Mesenchymal stem cell (in vitro differentiated cells and primary cell): Measurements from ENCODE around the gene PARD3B.

Source experiments
- DNase-seq: peaks from one replicate; pipeline ENCODE4 v3.0.0-alpha.2; 2013
- H2AFZ ChIP-seq: one replicate; pipeline ENCODE4 v1.6.1; 2013; ENCODE audit warnings: low read depth, mild to moderate bottlenecking, control low read depth, inconsistent platforms, low read length, moderate library complexity
- H2AK5ac ChIP-seq: 2 replicates; pipeline ENCODE4 v1.6.1; 2013; ENCODE audit warnings: low read length, moderate library complexity, mild to moderate bottlenecking, inconsistent platforms; ENCODE audit not compliant: severe bottlenecking
- H2BK120ac ChIP-seq: one replicate; pipeline ENCODE4 v1.6.1; 2013; ENCODE audit warnings: low read depth, mild to moderate bottlenecking, inconsistent platforms, low read length, moderate library complexity
- H2BK12ac ChIP-seq, 2 experiments: one replicate each; pipeline ENCODE4 v1.6.1; 2013; ENCODE audit warnings: inconsistent platforms in 2 of 2, low read length in 2 of 2, mild to moderate bottlenecking in 2 of 2, moderate library complexity in 2 of 2, control low read depth in 1 of 2
- H2BK15ac ChIP-seq: one replicate; pipeline ENCODE4 v1.6.1; 2013; ENCODE audit warnings: mild to moderate bottlenecking, low read depth, inconsistent platforms; ENCODE audit not compliant: poor library complexity, severe bottlenecking
- H2BK5ac ChIP-seq: 2 replicates; pipeline ENCODE4 v1.6.1; 2013; ENCODE audit warnings: low read depth, mild to moderate bottlenecking, low read length, control low read depth, inconsistent platforms; ENCODE audit not compliant: poor library complexity, severe bottlenecking
- H3K14ac ChIP-seq, 2 experiments: one replicate each; pipeline ENCODE4 v1.6.1; 2013; ENCODE audit warnings: inconsistent platforms in 2 of 2, low read length in 2 of 2, control low read depth in 1 of 2, mild to moderate bottlenecking in 1 of 2, moderate library complexity in 1 of 2
- H3K18ac ChIP-seq, 2 experiments: one replicate each; pipeline ENCODE4 v1.6.1; 2013; ENCODE audit warnings: inconsistent platforms in 2 of 2, low read length in 2 of 2, control low read depth in 1 of 2, low read depth in 1 of 2, mild to moderate bottlenecking in 1 of 2
- H3K23ac ChIP-seq, 2 experiments: one replicate each; pipeline ENCODE4 v1.6.1; 2013; ENCODE audit warnings: inconsistent platforms in 2 of 2, low read length in 2 of 2, mild to moderate bottlenecking in 2 of 2, moderate library complexity in 2 of 2, control low read depth in 1 of 2
- H3K27ac ChIP-seq: 2 replicates; pipeline ENCODE4 v1.5.1; 2013; ENCODE audit warnings: mild to moderate bottlenecking, moderate library complexity, low read length, control low read depth, inconsistent platforms; ENCODE audit not compliant: poor library complexity, severe bottlenecking
- H3K27me3 ChIP-seq, 2 experiments: 2 replicates each; pipeline versions ENCODE4 v1.6.1 to v1.7.0; 2013; ENCODE audit warnings: low read length in 2 of 2, mild to moderate bottlenecking in 2 of 2, moderate library complexity in 2 of 2, control low read depth in 1 of 2, inconsistent platforms in 1 of 2; ENCODE audit not compliant: control insufficient read depth in 1 of 2, insufficient read depth in 1 of 2
- H3K36me3 ChIP-seq, 2 experiments: 2 replicates each; pipeline versions ENCODE4 v1.6.1 to v1.7.0; 2013; ENCODE audit warnings: low read length in 2 of 2, control low read depth in 1 of 2, inconsistent platforms in 1 of 2, low read depth in 1 of 2, mild to moderate bottlenecking in 1 of 2; ENCODE audit not compliant: insufficient read depth in 2 of 2, control insufficient read depth in 1 of 2
- H3K4ac ChIP-seq, 2 experiments: one replicate each; pipeline ENCODE4 v1.6.1; 2013; ENCODE audit warnings: inconsistent platforms in 2 of 2, low read length in 2 of 2, mild to moderate bottlenecking in 2 of 2, moderate library complexity in 2 of 2, control low read depth in 1 of 2, low read depth in 1 of 2
- H3K4me1 ChIP-seq: 2 replicates; pipeline ENCODE4 v1.6.1; 2013; ENCODE audit warnings: low read depth, low read length, control low read depth; ENCODE audit not compliant: control insufficient read depth, insufficient read depth
- H3K4me2 ChIP-seq: 2 replicates; pipeline ENCODE4 v1.6.1; 2013; ENCODE audit warnings: low read length, mild to moderate bottlenecking, inconsistent platforms; ENCODE audit not compliant: poor library complexity, severe bottlenecking
- H3K4me3 ChIP-seq, 2 experiments: 2 replicates each; pipeline versions ENCODE4 v1.5.1 to v1.7.0; 2013; ENCODE audit warnings: low read length in 2 of 2, mild to moderate bottlenecking in 2 of 2, control low read depth in 1 of 2, low read depth in 1 of 2; ENCODE audit not compliant: insufficient read depth in 1 of 2
- H3K79me1 ChIP-seq: replicated peaks from 2 replicates; pipeline ENCODE4 v1.6.1; 2013; ENCODE audit warnings: mild to moderate bottlenecking, control low read depth, low read length, inconsistent platforms; ENCODE audit not compliant: poor library complexity, severe bottlenecking
- H3K9ac ChIP-seq: 2 replicates; pipeline ENCODE4 v1.7.0; 2013; ENCODE audit warnings: mild to moderate bottlenecking, low read length, moderate library complexity
- H3K9me3 ChIP-seq: 2 replicates; pipeline ENCODE4 v1.7.0; 2013; ENCODE audit warnings: mild to moderate bottlenecking, low read length; ENCODE audit not compliant: control insufficient read depth
- H4K8ac ChIP-seq: one replicate; pipeline ENCODE4 v1.6.1; 2013; ENCODE audit warnings: inconsistent platforms, mild to moderate bottlenecking, low read length, moderate library complexity
- H4K91ac ChIP-seq: one replicate; pipeline ENCODE4 v1.6.1; 2013; ENCODE audit warnings: mild to moderate bottlenecking, low read length, inconsistent platforms
- WGBS: methylation state at CpG from one replicate; pipeline ENCODE4 v1.1.7; 2013; ENCODE audit warnings: mixed read lengths; 5-methylcytosine and 5-hydroxymethylcytosine counted together

Gene PARD3B

DNA sequence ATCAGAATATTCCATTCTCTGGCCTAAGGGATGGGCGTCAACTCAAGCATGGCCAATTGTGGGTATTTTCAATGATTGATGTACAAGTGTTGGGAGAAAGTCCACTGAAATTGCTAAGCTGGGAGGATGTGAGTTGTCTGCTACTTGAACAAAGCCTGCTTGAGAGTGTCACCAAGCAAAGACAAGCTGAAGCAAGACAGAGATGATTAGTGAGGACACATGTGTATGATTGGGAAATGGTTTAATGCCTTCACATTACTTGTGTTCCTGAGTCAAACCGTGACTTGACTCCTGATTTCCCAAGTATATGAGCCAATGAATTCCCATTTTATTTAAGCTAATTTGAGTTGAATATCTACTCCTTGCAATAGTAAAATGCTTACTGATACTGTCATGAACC lies 1113.3 kb downstream of the PARD3B start:
- 94% methylated on average over 2 of the region's 2 CpGs for WGBS
- H4K8ac ChIP-seq = no peak overlapping the region
- H3K36me3 ChIP-seq = no peaks in the 10 kb centered on the region
- no peak overlapping the region for H2BK12ac ChIP-seq
- no peak overlapping the region for H2BK15ac ChIP-seq
- no peak overlapping the region for H3K14ac ChIP-seq
- no peak for DNase-seq
- no peak overlapping the region for H2AK5ac ChIP-seq
- H3K4me1 ChIP-seq = peaks cover 4% of the 10 kb centered on the region
- no peak overlapping the region for H3K18ac ChIP-seq
- H3K4me2 ChIP-seq = no peak overlapping the region
- H3K27me3 ChIP-seq = peaks cover 0 to 6% of the 10 kb centered on the region in 2 experiments
- peak overlapping the region; percentile 44 for H4K91ac ChIP-seq
- no peak overlapping the region for H3K4ac ChIP-seq
- H2BK120ac ChIP-seq = no peak overlapping the region
- H2BK5ac ChIP-seq = no peak overlapping the region
- H3K4me3 ChIP-seq = no peak overlapping the region
- H2AFZ ChIP-seq = no peak overlapping the region
- no peak overlapping the region for H3K27ac ChIP-seq
- H3K9me3 ChIP-seq = no peaks in the 10 kb centered on the region
- no peak overlapping the region for H3K23ac ChIP-seq
- H3K9ac ChIP-seq = no peak overlapping the region
- H3K79me1 ChIP-seq = no peaks in the 10 kb centered on the region

DNA sequence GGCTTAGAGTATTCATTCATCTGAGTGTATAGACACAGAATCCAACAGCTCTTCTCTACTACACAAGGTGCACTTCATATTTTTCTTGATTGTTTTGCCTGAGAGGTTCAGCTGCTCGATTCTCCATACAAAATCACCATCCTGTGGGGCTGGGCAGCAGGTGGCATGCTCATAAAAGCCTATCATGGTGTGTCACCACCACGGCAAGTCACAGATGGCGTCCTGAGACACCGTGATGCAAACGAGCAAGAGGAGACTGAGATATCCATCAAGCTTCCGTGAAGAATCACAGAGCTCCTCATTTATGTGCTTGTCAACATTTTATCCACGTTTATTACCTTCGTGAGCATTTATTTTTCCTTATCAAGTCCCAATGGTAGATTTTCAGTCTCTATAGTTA lies 1114.6 kb downstream of the PARD3B start:
- no peak overlapping the region for H3K4me2 ChIP-seq
- H2AK5ac ChIP-seq = no peak overlapping the region
- H4K8ac ChIP-seq = no peak overlapping the region
- no peak overlapping the region for H3K9ac ChIP-seq
- H3K9me3 ChIP-seq = no peaks in the 10 kb centered on the region
- peaks cover 4% of the 10 kb centered on the region for H3K4me1 ChIP-seq
- H3K14ac ChIP-seq = peak overlapping the region in 1 of 2 experiments; percentile 57
- DNase-seq = no peak
- H4K91ac ChIP-seq = no peak overlapping the region
- H2BK5ac ChIP-seq = no peak overlapping the region
- peaks cover 0 to 6% of the 10 kb centered on the region in 2 experiments for H3K27me3 ChIP-seq
- no peaks in the 10 kb centered on the region for H3K79me1 ChIP-seq
- H3K18ac ChIP-seq = peak overlapping the region in 1 of 2 experiments; percentile 80
- H3K4me3 ChIP-seq = no peak overlapping the region
- H2BK12ac ChIP-seq = peak overlapping the region; percentile 45 to 70
- H2BK120ac ChIP-seq = no peak overlapping the region
- no peak overlapping the region for H3K23ac ChIP-seq
- H3K27ac ChIP-seq = no peak overlapping the region
- H2BK15ac ChIP-seq = no peak overlapping the region
- H3K36me3 ChIP-seq = no peaks in the 10 kb centered on the region
- WGBS = 86% methylated on average over 7 of the region's 8 CpGs
- no peak overlapping the region for H2AFZ ChIP-seq
- peak overlapping the region in 1 of 2 experiments; percentile 84 for H3K4ac ChIP-seq

GRCh38 chr2:205660521-205661124 lies 1115.3 kb downstream of the PARD3B start:
- H3K23ac ChIP-seq = no peak overlapping the region

GRCh38 chr2:205661281-205661680 lies 1116.0 kb downstream of the PARD3B start:
- Histone ChIP-seq H3K18ac (peak overlapping the region in 1 of 2 experiments; percentile 46), H4K91ac (no peak overlapping the region), H2AFZ (no peak overlapping the region), H3K9ac (no peak overlapping the region), H3K23ac (no peak overlapping the region), H2BK120ac (no peak overlapping the region), H3K27ac (no peak overlapping the region), H3K9me3 (no peaks in the 10 kb centered on the region), H2BK15ac (no peak overlapping the region), H3K4me3 (no peak overlapping the region), H4K8ac (peak overlapping the region; percentile 16), H3K4ac (no peak overlapping the region), H2AK5ac (no peak overlapping the region), H2BK12ac (peak overlapping the region in 1 of 2 experiments; percentile 91), H2BK5ac (no peak overlapping the region), H3K36me3 (no peaks in the 10 kb centered on the region), H3K79me1 (no peaks in the 10 kb centered on the region), H3K14ac (no peak overlapping the region), H3K27me3 (peaks cover 0 to 6% of the 10 kb centered on the region in 2 experiments), H3K4me2 (no peak overlapping the region), H3K4me1 (peaks cover 4% of the 10 kb centered on the region)
- 93% methylated on average over 5 of the region's 5 CpGs for WGBS
- no peak for DNase-seq

More at GRCh38 chr2:205660521-205661124, 1115.3 kb downstream of the PARD3B start:
- Histone ChIP-seq H2AFZ (no peak overlapping the region), H3K4me2 (no peak overlapping the region), H3K9me3 (no peaks in the 10 kb centered on the region), H2BK5ac (no peak overlapping the region), H3K9ac (peak overlapping the region; percentile 13), H4K8ac (no peak overlapping the region), H4K91ac (no peak overlapping the region), H3K36me3 (no peaks in the 10 kb centered on the region), H3K4me3 (no peak overlapping the region), H2BK120ac (no peak overlapping the region), H3K79me1 (no peaks in the 10 kb centered on the region), H3K14ac (no peak overlapping the region), H2AK5ac (no peak overlapping the region), H3K4ac (no peak overlapping the region), H3K27me3 (peaks cover 0 to 6% of the 10 kb centered on the region in 2 experiments), H2BK15ac (no peak overlapping the region), H3K18ac (peak overlapping the region; percentile 46 to 63), H3K27ac (no peak overlapping the region), H3K4me1 (peaks cover 4% of the 10 kb centered on the region), H2BK12ac (peak overlapping the region in 1 of 2 experiments; percentile 45)
- peak; percentile 93 for DNase-seq
- 11% methylated on average over 8 of the region's 8 CpGs for WGBS
